Fibroblast of skin of back (primary cell): ENCODE results near the gene HDAC9.

Experiments used
- DNase-seq: peaks from one replicate; pipeline ENCODE4 v3.0.0-alpha.2; 2013

Gene HDAC9

DNA sequence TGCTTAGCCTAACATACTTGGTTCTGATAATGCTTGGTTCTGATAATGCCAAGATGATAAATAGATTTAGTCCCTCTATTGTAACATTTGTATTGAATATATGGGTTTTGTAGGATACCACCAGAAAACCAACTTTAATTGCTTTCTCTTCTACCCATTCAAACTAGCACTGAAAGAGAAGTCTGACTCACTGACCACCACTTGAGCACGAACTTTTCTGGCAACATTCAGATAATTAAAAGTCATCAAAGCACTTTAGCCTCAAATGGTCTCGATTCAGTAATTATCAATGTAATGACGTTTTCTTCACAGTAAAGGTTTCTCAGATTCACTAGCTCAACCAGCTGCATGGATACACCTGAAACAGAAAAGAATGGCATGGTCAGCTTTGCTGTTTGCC is 63.0 kb downstream of the HDAC9 start:
- peak; percentile 20 for DNase-seq

GRCh38 chr7:18558910-18559309 is 63.4 kb downstream of the HDAC9 start:
- DNase-seq, result no peak

- DNase-seq, result peak; percentile 67
Observed at GRCh38 chr7:18559756-18560155, 64.2 kb downstream of the HDAC9 start.

GRCh38 chr7:18564779-18565178 is 69.2 kb downstream of the HDAC9 start:
- no peak for DNase-seq

DNA sequence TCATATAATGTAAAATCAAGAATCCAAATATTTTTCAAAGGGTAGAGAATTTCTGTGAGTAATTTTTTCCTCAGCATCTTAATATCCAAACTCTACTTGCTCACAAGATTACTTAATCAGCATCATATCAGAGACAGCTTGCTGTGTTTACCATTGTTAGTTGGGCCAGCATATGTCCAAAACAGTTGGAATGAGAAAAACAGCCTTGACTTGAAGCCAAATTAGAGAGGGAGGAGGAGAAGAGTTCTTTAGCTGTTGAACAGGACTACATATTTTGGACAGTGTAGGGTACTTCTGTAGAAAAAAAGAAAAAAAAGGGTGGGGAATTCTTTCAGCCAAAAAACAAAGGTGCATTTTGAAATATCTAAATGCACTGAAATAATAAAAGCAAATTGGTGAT is 69.8 kb downstream of the HDAC9 start:
- DNase-seq, result no peak

DNA sequence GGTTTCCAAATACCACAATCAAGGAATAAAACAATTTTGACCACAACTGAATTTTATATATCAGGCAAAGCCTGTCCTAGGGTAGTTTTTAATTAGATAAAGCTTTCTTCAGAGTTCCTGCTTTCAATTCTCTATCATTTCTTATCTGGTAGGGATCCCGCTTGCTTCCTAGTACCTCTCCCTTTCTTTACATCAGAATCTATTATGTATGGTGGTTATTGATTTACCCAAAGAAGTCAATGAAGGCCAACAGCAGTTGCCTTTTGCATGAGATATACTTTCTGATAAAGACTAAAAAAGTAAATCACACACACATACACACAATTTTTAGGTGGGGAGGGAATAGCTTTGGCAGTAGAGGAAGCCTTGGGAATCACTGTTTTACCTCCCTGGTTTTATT is 70.7 kb downstream of the HDAC9 start:
- DNase-seq, result no peak

GRCh38 chr7:18566829-18567228 is 71.3 kb downstream of the HDAC9 start:
- DNase-seq, result no peak

GRCh38 chr7:18570441-18570840 is 74.9 kb downstream of the HDAC9 start:
- no peak for DNase-seq

DNA sequence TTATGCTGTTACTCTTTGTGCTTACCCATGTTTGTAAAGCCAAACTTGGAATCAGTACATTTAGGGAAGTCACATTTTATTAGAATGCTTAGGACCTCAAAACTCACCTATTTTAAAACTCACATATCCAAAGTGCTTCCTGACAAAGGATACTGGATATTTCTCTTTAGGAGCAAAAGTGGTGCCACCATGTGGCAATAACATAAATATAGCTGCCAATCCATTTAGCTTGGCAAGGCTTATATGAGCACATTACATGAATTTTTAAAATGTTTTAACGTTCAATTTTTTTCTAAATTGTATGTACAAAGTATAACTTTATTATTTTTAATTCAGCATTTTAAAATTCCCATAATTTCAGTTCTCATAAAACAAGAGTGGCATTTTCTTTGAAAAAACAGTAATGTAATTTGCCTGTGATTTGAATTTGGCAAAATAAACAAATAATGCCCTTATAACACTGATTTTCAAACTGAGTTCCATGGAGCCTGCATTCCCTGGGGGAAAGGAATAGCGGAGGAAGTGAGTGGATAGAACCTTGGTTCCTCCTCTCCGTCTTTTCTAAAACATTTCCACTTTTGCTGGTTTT is 75.4 kb downstream of the HDAC9 start:
- DNase-seq, result peak; percentile 67

GRCh38 chr7:18572154-18572553 is 76.6 kb downstream of the HDAC9 start:
- no peak for DNase-seq

GRCh38 chr7:18572885-18573284 is 77.3 kb downstream of the HDAC9 start:
- no peak for DNase-seq

GRCh38 chr7:18573410-18574234 is 78.1 kb downstream of the HDAC9 start:
- no peak for DNase-seq

DNA sequence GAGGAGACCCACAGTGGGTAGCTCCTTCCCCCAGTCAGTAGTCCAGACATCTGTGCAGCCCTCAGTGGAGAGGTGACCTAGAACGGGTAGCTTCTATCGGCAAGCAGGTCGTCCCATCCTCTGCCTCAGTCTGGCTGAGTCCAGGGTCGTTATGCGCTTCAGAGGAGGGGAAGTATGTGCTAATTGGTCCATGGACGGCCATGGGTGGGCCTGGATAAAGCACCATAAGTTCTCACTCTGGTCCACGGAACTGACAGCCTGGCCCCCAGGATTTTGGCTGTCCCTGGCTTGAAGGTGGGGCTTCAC is 78.6 kb downstream of the HDAC9 start:
- no peak for DNase-seq

- no peak for DNase-seq
Observed at GRCh38 chr7:18574676-18575075, 79.1 kb downstream of the HDAC9 start.

DNA sequence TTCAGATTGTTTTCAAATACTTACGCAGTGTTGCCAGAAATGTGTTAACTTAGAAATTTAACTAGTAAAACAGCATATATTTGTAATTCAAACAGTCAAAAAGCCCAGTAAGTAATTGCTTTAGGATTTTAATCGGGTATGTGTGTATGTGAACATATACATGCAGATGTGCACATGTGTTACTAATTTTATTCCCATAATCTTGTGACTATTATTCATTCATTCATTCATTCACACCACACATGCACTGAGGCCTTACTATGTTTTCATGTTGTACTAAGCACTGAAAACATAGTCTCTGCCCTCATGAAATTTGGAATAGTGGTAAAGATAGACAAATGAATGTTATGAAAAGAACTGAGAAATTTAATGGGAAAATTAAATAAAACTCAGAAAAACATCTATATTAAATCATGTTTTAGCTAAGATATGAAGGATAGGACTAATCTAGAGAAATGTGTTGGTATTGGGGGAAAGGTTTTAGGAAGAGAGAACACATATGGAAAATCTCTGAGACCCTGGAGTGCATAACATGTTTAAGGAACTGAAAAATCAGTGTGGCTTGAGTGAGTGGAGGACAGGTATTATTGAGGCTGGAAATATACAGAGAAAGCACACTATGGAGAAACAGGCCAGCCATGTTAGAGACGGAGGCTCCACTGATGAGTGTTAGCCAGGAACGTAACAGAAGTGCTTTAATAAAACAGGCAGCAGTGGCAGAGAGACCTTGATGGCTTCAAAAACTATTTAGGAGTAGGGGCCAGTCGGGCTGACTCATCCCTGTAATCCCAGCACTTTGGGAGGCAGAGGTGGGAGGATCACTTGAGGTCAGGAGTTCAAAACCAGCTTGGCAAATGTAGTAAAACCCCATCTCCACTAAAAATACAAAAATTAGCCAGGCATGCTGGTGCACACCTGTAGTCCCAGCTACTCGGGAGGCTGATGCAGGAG is 80.3 kb downstream of the HDAC9 start:
- no peak for DNase-seq

- DNase-seq, result no peak
Observed at GRCh38 chr7:18577096-18577771, 81.7 kb downstream of the HDAC9 start.

- no peak for DNase-seq
Observed at GRCh38 chr7:18579698-18580097, 84.1 kb downstream of the HDAC9 start.

GRCh38 chr7:18580950-18581349 is 85.4 kb downstream of the HDAC9 start:
- DNase-seq, result no peak

- peak; percentile 67 for DNase-seq
Observed at GRCh38 chr7:18583305-18583704, 87.8 kb downstream of the HDAC9 start.

GRCh38 chr7:18590241-18590640 is 94.7 kb downstream of the HDAC9 start:
- DNase-seq, result no peak

GRCh38 chr7:18590744-18591340 is 95.3 kb downstream of the HDAC9 start:
- DNase-seq, result peak; percentile 70

- DNase-seq, result no peak
Observed at GRCh38 chr7:18593602-18594279, 98.2 kb downstream of the HDAC9 start.
